Urinary bladder (tissue), 4 donors: ENCODE measurements around the gene MAPK7. TPM values are rescaled to one million over a fixed set of nuclear protein-coding genes. Genes with fewer than 3 reads are reported as not detected.

Experiments
- DNase-seq: peaks from one replicate; pipeline ENCODE4 v3.0.0-alpha.2; 2015; ENCODE audit errors: extremely low spot score
- H3K27ac ChIP-seq: one replicate; pipeline ENCODE4 v1.5.1; 2013; ENCODE audit warnings: low read depth, mild to moderate bottlenecking, moderate library complexity
- H3K36me3 ChIP-seq: one replicate; pipeline ENCODE4 v1.6.1; 2013; ENCODE audit warnings: mild to moderate bottlenecking, moderate library complexity; ENCODE audit not compliant: insufficient read depth
- H3K4me1 ChIP-seq: one replicate; pipeline ENCODE4 v1.6.1; 2013; ENCODE audit warnings: mild to moderate bottlenecking, moderate library complexity; ENCODE audit not compliant: insufficient read depth
- H3K4me3 ChIP-seq: one replicate; pipeline ENCODE4 v1.5.1; 2013; ENCODE audit warnings: low read depth, low read length
- WGBS: extraction: QIAGEN DNeasy Blood & Tissue Kit; methylation state at CpG from one replicate; pipeline ENCODE4 v1.1.7; 2013; 5-methylcytosine and 5-hydroxymethylcytosine counted together
- polyA plus RNA-seq: library from polyadenylated mRNA; stranded (reverse); fragments of 200-250 nt; gene quantifications from one replicate; pipeline ENCODE4 v1.2.3, GENCODE V29; 2013
- total RNA-seq: library from RNA; depleted of rRNA; stranded (reverse); fragments of >200 nt; gene quantifications from one replicate; pipeline ENCODE4 v1.2.3, GENCODE V29; 2014
- donor health status: healthy with polysubstance abuse.
- donor health status: healthy.

Gene MAPK7
- total and polyA plus RNA-seq, 2 donors, result 15.8 to 32.8 TPM

DNA sequence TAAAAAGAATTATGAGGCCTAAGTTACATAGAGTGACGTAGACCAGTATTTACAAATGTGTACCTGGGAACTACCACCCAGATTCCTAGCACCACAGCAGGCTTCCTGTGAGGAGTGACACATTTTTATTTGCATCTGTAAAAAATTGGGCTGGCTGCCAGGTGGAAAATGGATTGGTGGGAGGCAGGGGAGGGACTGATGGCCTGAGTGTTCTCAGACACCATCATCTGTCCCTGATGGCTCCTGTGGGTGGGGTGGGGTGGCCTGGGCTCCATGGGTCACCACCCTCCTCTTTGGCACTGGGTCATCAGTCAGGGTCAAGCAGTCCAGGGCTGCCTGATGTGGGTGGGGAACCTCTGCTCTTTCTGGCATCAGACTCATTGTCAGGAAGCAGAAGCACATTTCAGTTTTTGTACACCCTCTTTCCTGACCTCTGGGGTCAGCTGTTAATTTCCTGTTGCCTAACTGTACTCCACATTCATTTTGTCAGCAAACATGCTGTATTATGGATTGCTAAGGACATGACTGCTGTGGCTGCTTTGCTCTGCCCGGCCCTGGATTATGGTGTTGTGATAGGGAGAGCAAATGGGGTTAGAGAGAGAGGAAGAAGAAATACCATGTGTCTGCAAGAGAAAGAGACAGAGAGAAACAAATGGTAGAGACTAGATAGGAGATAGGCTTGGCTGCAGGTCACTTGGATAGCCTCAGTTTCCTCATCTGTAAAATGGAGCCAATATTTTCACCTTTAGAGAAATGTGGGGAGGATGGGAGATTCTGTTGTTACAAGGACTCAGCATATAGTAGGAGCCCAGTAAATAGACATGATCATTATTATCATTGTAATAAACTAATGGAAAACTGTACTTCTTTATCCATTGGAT lies 20.2 kb downstream of the MAPK7 start:
- no peaks in the 10 kb centered on the region for H3K36me3 ChIP-seq
- WGBS, result 52% methylated on average over 2 of the region's 2 CpGs
- DNase-seq, result no peak
- H3K4me3 ChIP-seq, result no peak overlapping the region
- H3K4me1 ChIP-seq, result no peaks in the 10 kb centered on the region
- H3K27ac ChIP-seq, result no peak overlapping the region

- 81% methylated on average over 3 of the region's 3 CpGs for WGBS
- no peak for DNase-seq
- Histone ChIP-seq H3K4me1 (no peaks in the 10 kb centered on the region), H3K27ac (no peak overlapping the region), H3K4me3 (no peak overlapping the region), H3K36me3 (no peaks in the 10 kb centered on the region)
These were observed 21.6 kb downstream of the MAPK7 start for GRCh38 chr17:19399750-19400450.

DNA sequence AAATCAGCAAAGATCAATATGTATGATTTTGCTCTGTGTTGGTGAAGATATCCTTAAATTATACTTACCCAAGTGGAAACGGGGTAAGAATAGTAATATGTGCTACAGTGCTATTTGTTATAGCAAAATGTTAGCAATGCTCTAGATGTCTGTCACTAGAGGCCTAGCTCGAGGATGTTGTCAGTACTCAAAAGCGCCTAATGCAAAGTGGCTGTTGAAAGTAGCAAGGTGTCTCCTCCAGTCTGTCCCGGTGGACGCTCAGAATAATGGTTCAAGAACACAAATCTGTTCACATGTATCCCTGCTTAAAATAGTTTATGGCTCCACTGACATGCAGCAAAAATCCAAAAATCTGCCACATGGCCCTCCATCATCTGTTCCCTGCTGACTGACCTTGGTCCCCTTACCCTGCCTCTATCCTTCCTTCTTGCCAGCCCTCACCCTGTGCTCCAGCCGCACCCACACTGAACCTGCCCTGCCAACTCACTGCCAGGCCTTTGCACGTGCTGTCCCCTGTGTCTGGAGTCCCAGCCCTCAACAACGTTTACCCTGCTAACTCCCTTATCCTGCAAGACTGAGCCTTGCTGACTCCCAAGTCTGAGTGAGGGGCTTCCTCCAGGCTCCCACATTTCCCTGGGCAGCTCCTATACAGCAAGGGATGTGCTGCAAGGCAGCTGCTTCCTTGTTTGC lies 23.2 kb downstream of the MAPK7 start:
- H3K36me3 ChIP-seq, result no peaks in the 10 kb centered on the region
- H3K4me3 ChIP-seq, result no peak overlapping the region
- no peak for DNase-seq
- H3K27ac ChIP-seq, result no peak overlapping the region
- H3K4me1 ChIP-seq, result no peaks in the 10 kb centered on the region
- 51% methylated on average over 8 of the region's 8 CpGs for WGBS

DNA sequence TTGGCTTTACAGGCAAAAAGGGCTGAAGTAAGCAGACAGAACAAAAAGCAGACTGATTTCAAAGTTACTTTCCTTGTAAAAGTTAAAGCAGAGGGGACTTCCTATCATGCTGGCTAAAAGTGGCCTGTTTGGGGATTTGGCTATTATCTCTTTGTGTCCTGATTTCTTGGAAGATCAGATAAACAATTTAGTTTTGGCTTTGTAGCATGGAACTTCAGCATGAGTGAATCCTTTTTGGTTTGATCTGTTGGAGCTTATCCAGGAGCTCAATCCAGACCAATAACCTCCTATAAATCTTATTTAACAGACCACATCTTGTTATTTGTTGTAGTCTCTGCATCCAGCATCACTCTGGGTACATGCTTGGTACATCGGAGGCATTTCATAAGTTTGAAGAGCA lies 23.9 kb downstream of the MAPK7 start:
- no peak for DNase-seq
- no peaks in the 10 kb centered on the region for H3K36me3 ChIP-seq
- 40% methylated on average over 1 of the region's 1 CpG for WGBS
- H3K4me3 ChIP-seq, result no peak overlapping the region
- H3K27ac ChIP-seq, result no peak overlapping the region
- no peaks in the 10 kb centered on the region for H3K4me1 ChIP-seq

DNA sequence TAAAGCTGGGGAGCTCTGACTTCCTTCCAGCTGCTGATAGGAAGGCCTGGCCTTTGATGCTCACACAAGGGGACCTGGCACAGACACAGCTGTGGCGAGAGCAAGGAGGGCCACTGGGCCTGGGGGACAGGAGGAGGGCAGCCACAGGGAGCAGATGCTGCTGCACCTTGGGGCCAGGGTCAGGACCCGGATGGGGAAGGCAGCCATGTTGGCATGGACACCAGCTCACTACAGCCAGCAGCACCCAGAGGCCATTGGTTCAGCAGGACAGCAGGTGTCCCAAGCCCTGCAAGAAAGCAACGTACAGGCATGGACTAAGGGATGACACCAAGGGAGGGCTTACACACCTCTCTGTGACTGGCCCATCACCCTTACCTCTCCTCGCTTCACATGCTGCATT lies 24.7 kb downstream of the MAPK7 start:
- WGBS, result 95% methylated on average over 4 of the region's 4 CpGs
- no peaks in the 10 kb centered on the region for H3K4me1 ChIP-seq
- no peak for DNase-seq
- no peaks in the 10 kb centered on the region for H3K36me3 ChIP-seq
- no peak overlapping the region for H3K27ac ChIP-seq
- H3K4me3 ChIP-seq, result no peak overlapping the region

GRCh38 chr17:19404264-19404663 lies 26.0 kb downstream of the MAPK7 start:
- 87% methylated on average over 1 of the region's 1 CpG for WGBS
- no peaks in the 10 kb centered on the region for H3K36me3 ChIP-seq
- H3K27ac ChIP-seq, result no peak overlapping the region
- DNase-seq, result no peak
- no peaks in the 10 kb centered on the region for H3K4me1 ChIP-seq
- no peak overlapping the region for H3K4me3 ChIP-seq

DNA sequence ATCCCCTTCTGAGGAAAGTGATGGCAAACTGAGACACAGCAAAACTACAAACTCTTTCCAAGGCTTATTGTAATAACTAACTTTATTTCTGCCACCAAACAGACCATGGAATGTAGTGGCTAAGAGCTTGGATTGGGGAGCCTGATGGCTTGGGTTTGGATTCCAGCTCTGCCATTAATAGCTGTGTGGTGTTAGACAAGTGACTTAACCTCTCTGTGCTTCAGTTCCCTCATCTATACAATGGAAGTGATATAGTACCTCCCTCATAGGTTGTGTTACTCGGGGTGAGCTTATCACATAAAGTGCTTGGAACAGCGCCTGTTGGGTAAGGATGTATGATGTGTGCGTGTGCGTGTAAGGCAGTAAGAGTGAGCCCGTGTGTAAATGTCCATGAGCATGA lies 26.8 kb downstream of the MAPK7 start:
- H3K4me1 ChIP-seq, result no peaks in the 10 kb centered on the region
- 93% methylated on average over 5 of the region's 5 CpGs for WGBS
- no peak for DNase-seq

GRCh38 chr17:19407601-19408345 lies 29.5 kb downstream of the MAPK7 start:
- no peaks in the 10 kb centered on the region for H3K4me1 ChIP-seq
- WGBS, result 98% methylated on average over 10 of the region's 10 CpGs
- no peak overlapping the region for H3K27ac ChIP-seq
- H3K36me3 ChIP-seq, result no peaks in the 10 kb centered on the region
- H3K4me3 ChIP-seq, result no peak overlapping the region
- no peak for DNase-seq

More for the DNA sequence above, 26.8 kb downstream of the MAPK7 start:
- H3K36me3 ChIP-seq, result no peaks in the 10 kb centered on the region
- no peak overlapping the region for H3K4me3 ChIP-seq
- H3K27ac ChIP-seq, result no peak overlapping the region

DNA sequence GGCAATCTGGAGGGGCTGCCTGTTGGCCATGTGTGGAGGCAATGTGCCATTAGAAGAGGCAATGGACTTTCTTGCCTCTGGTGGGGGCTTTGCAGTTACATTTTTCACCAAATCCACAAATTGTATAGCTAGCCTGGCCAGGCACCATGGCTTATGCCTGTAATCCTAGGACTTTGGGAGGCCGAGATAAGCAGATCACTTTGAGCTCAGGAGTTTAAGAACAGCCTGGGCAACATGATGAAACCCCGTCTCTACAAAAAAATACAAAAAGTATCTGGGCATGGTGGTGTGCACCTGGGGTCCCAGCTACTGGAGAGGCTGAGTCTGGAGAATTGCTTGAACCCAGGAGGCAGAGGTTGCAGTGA lies 30.0 kb downstream of the MAPK7 start:
- DNase-seq, result no peak
- Histone ChIP-seq H3K4me3 (no peak overlapping the region), H3K27ac (no peak overlapping the region), H3K36me3 (no peaks in the 10 kb centered on the region), H3K4me1 (no peaks in the 10 kb centered on the region)
- 75% methylated on average over 2 of the region's 2 CpGs for WGBS

- WGBS, result 96% methylated on average over 3 of the region's 3 CpGs
- H3K4me3 ChIP-seq, result no peak overlapping the region
- H3K27ac ChIP-seq, result no peak overlapping the region
These were observed 30.8 kb downstream of the MAPK7 start for GRCh38 chr17:19409066-19409465.

GRCh38 chr17:19409509-19409908 lies 31.2 kb downstream of the MAPK7 start:
- no peaks in the 10 kb centered on the region for H3K36me3 ChIP-seq
- H3K27ac ChIP-seq, result no peak overlapping the region
- WGBS, result 83% methylated on average over 3 of the region's 3 CpGs
- no peak overlapping the region for H3K4me3 ChIP-seq
- H3K4me1 ChIP-seq, result no peaks in the 10 kb centered on the region
- DNase-seq, result no peak

More at GRCh38 chr17:19409066-19409465, 30.8 kb downstream of the MAPK7 start:
- Histone ChIP-seq H3K4me1 (no peaks in the 10 kb centered on the region), H3K36me3 (no peaks in the 10 kb centered on the region)
- DNase-seq, result no peak

GRCh38 chr17:19410091-19410490 lies 31.8 kb downstream of the MAPK7 start:
- H3K36me3 ChIP-seq, result no peaks in the 10 kb centered on the region
- H3K4me1 ChIP-seq, result no peaks in the 10 kb centered on the region
- DNase-seq, result no peak
- H3K4me3 ChIP-seq, result no peak overlapping the region
- WGBS, result 91% methylated on average over 6 of the region's 6 CpGs
- H3K27ac ChIP-seq, result no peak overlapping the region

DNA sequence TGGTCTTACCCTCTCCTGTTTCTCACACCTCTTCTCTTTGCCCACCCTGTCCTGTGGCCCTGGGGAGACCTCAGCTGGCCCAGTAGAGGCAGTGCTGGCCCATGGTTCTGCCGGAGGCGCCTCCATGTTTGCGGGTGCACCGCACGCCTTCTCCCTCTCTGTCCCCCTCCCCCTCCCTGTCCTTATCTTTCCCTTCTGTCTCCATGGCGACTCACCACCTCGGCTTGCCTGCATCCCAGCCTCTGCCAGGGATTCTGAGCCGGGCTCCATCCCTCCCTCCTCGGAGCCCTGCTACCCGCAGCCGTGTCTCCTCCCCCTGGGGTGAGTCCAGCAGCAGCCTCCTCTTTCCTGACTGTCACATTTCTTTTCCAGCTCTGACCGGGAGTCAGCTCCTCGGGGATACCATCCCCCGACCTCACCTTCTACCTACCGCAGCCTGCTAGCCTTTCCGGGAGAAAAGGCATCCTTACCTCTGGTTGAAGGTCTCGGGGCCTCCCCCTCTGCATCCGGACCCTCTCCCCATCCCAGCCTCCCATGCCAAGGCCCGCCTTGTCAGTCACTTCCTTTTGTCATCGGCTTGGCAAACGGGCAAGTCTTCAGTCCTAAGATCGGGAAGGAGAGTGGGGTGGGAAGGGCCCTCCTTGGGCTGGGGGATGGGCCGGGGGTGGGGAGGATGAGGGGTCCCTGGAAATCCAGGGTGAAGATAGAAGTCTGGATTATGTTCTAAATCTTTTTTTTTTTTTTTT lies 32.8 kb downstream of the MAPK7 start, which contains the start of gene RNF112:
Gene RNF112 (plus strand): TSS at position 358 of the 746 bp plus-strand sequence. CDS start 177 bp downstream, at position 535.
- Histone ChIP-seq H3K36me3 (no peaks in the 10 kb centered on the region), H3K4me3 (peak within 1 kb of the TSS; percentile 0), H3K4me1 (no peaks in the 10 kb centered on the region), H3K27ac (no peak within 1 kb of the TSS)
- WGBS, result 19% methylated on average over 23 of the region's 23 CpGs
- DNase-seq, result no peak
